H1 (cell line): ENCODE measurements around the gene IFNE. TPM values are rescaled to one million over a fixed set of nuclear protein-coding genes. Genes with fewer than 3 reads are reported as not detected.

Source experiments
- CHD7 ChIP-seq: fragments of 300-600 bp; sonication (generic); IDR thresholded peaks from 2 replicates; pipeline ENCODE4 v1.7.1; 2012; ENCODE audit warnings: low read length, moderate library complexity, mild to moderate bottlenecking, inconsistent platforms; ENCODE audit not compliant: insufficient replicate concordance
- JUN ChIP-seq: IDR thresholded peaks from 2 replicates; pipeline ENCODE4 v1.6.1; 2011; ENCODE audit warnings: low read depth, mild to moderate bottlenecking, improper control_type of control experiment, low read length
- KDM5A ChIP-seq: fragments of 200-600 bp; IDR thresholded peaks from 2 replicates; pipeline ENCODE4 v1.7.1; 2012; ENCODE audit warnings: mild to moderate bottlenecking, low read length, inconsistent platforms, mixed read lengths
- MAX ChIP-seq: IDR thresholded peaks from 2 replicates; pipeline ENCODE4 v1.6.1; 2012; ENCODE audit warnings: inconsistent platforms
- NRF1 ChIP-seq: IDR thresholded peaks from 2 replicates; pipeline ENCODE4 v1.6.1; 2011; ENCODE audit warnings: mild to moderate bottlenecking, low read depth, low read length, improper control_type of control experiment
- POLR2A ChIP-seq, 2 experiments: IDR thresholded peaks; 1 replicate in 1 of 2; 2 replicates in 1 of 2; pipeline ENCODE4 v1.6.1; 2011; ENCODE audit warnings: low read depth in 2 of 2, low read length in 2 of 2, mild to moderate bottlenecking in 2 of 2; ENCODE audit errors: control extremely low read depth in 1 of 2
- RFX5 ChIP-seq: IDR thresholded peaks from 2 replicates; pipeline ENCODE4 v1.6.1; 2011; ENCODE audit warnings: low read depth, low read length, improper control_type of control experiment, borderline replicate concordance
- SIN3A ChIP-seq, 2 experiments: IDR thresholded peaks in 1 of 2; conservative IDR thresholded peaks in 1 of 2; 2 replicates each; pipeline ENCODE4 v1.6.1; 2011 to 2012; ENCODE audit warnings: low read length in 2 of 2, improper control_type of control experiment in 1 of 2, low read depth in 1 of 2, mild to moderate bottlenecking in 1 of 2
- SP4 ChIP-seq: IDR thresholded peaks from 2 replicates; pipeline ENCODE4 v1.6.1; 2012; ENCODE audit warnings: low read length, inconsistent platforms
- TBP ChIP-seq: IDR thresholded peaks from 2 replicates; pipeline ENCODE4 v1.6.1; 2011; ENCODE audit warnings: low read depth, low read length, improper control_type of control experiment
- TCF12 ChIP-seq: IDR thresholded peaks from 2 replicates; pipeline ENCODE4 v1.6.1; 2011; ENCODE audit warnings: low read depth, mild to moderate bottlenecking, low read length
- ZNF274 ChIP-seq: IDR thresholded peaks from 2 replicates; pipeline ENCODE4 v1.7.0; 2012; ENCODE audit warnings: low read length, borderline replicate concordance; ENCODE audit errors: extremely low read depth
- polyA plus RNA-seq, 7 experiments: library from polyadenylated mRNA; depleted of rRNA in 3 of 7; stranded (reverse) in 5 of 7; unstranded in 2 of 7; fragments of >200 nt in 5 of 7; fragments of 200-250 nt in 2 of 7; gene quantifications; 1 replicate in 5 of 7; 2 replicates in 1 of 7; 4 replicates in 1 of 7; pipeline versions ENCODE4 v1.2.1 to v1.2.3, GENCODE V29; 2011 to 2013; ENCODE audit warnings: missing spikeins in 2 of 7, mixed read lengths in 2 of 7
- total RNA-seq: library from RNA; stranded (reverse); fragmentation: NEBNext Ultra II Directional; extraction: Animal tissue kit (Norgen Biotek cat#: 25700); gene quantifications from 2 replicates; pipeline ENCODE4 v1.2.1, GENCODE V29; 2021

Gene IFNE
- total and polyA plus RNA-seq, 2 of the 8 experiments (the other 6 are each of a cell fraction or from before 2014, with no cell fraction given), result 0.08 TPM; not detected in 1

- TF ChIP-seq CHD7 (no peak), RFX5 (no peak), JUN (no peak), SIN3A (conservative IDR thresholded peaks at IDR 0.05 in 1 of 2, IDR thresholded peaks at IDR 0.05 in 1 of 2; ENCODE audit: low read depth in 1 of 2, low read length in 2 of 2) (no peak), POLR2A (IDR thresholded peaks at IDR 0.05; ENCODE audit: control extremely low read depth in 1 of 2, low read depth in 2 of 2, low read length in 2 of 2) (no peak), MAX (no peak), KDM5A (no peak), ZNF274 (no peak), TCF12 (no peak), NRF1 (no peak), TBP (no peak), SP4 (no peak)
Observed at GRCh38 chr9:21452681-21453080, 29.4 kb downstream of the IFNE start (continued).
